ENCODE data around the gene CNPY4. TPM values are rescaled to one million over a fixed set of nuclear protein-coding genes. Genes with fewer than 3 reads are reported as not detected.

The CNPY4 gene
- total RNA-seq, 1 experiment from 2014 or later, result 10.4 TPM

DNA sequence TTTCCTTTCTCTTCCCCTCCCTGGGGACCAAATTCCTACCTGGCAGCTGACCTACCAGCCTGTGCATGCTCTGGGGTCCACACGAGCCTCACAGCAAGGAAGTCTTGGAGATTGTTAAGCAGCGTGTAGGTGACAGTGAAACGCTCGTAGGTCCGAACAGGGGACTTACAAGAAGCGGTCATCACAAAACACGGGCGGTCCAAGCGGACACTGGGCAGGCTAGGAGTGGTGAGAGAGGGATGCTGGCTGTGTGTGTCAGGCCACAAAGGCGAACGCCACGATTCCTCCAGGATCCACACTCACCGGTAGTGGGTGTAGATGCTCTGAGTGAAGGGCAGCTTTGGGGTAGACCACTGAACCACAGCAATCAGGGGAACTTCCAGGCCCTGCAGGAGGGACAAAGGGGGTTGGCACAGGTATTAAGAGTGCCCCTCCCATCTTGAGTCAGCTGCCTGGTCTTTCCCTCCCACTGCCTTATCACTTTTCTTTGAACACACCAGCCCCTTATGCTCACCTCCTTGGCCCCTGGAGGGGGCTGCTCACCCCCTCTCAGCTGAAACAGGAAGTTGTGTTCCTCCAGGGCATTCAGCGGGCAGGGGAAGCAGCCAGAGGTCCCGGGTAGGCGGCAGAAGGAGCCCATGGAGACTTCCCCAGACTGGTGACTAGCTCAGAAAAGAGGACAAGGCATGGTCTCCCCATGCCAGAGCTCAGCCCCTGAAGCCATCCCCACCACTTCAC is 37.1 kb downstream of the CNPY4 start:
- no peak overlapping the region for H3K4ac ChIP-seq (ENCODE audit: low read depth, low read length)
- H2BK120ac ChIP-seq (ENCODE audit: low read depth, low read length, poor library complexity, severe bottlenecking), result no peak overlapping the region
- H3K9me3 ChIP-seq (ENCODE audit: control insufficient read depth, low read depth, low read length), result no peaks in the 10 kb centered on the region
- no CpG with 5 or more reads among the region's 16 CpGs for WGBS (ENCODE audit: extremely low coverage, insufficient read length, low lambda C conversion rate)
- no peak overlapping the region for H2BK20ac ChIP-seq (ENCODE audit: low read depth, low read length, poor library complexity, severe bottlenecking)
- DNase-seq, result no peak
- H2AFZ ChIP-seq (ENCODE audit: low read length), result no peak overlapping the region
- H4K5ac ChIP-seq (ENCODE audit: insufficient read length, low read depth, low read length), result no peak overlapping the region
- peak overlapping the region; percentile 92 for H3K4me2 ChIP-seq (ENCODE audit: insufficient read depth, insufficient read length, low read length)
- H3K27ac Mint-ChIP-seq, result no peak overlapping the region
- no peak overlapping the region for H3K9ac ChIP-seq (ENCODE audit: extremely low read depth, insufficient read length, low read length)
- no peak overlapping the region for H4K91ac ChIP-seq (ENCODE audit: insufficient read length, low read depth, low read length)
- H3K27ac ChIP-seq (ENCODE audit: insufficient read length, low read depth, low read length), result no peak overlapping the region
- H3K9me3 Mint-ChIP-seq, result no peaks in the 10 kb centered on the region
- peaks cover 17 to 28% of the 10 kb centered on the region in 2 experiments for H3K4me1 Mint-ChIP-seq
- H3K23me2 ChIP-seq (ENCODE audit: insufficient read length, low read depth, low read length, poor library complexity, severe bottlenecking), result peaks cover 10% of the 10 kb centered on the region
- H3K27me3 ChIP-seq (ENCODE audit: insufficient read depth, low read length), result no peaks in the 10 kb centered on the region
- no peak overlapping the region for H3K18ac ChIP-seq (ENCODE audit: insufficient read length, low read depth, low read length)
- H3K27me3 Mint-ChIP-seq (ENCODE audit: low read depth), result no peaks in the 10 kb centered on the region; the same call in 1 of the 2 replicates
- no peak overlapping the region for H4K8ac ChIP-seq (replicated peaks; ENCODE audit: insufficient read length, low read depth, low read length)
- no peak overlapping the region for H3K14ac ChIP-seq (ENCODE audit: insufficient read depth, low read length)
- TF ChIP-seq, protein P1, sequence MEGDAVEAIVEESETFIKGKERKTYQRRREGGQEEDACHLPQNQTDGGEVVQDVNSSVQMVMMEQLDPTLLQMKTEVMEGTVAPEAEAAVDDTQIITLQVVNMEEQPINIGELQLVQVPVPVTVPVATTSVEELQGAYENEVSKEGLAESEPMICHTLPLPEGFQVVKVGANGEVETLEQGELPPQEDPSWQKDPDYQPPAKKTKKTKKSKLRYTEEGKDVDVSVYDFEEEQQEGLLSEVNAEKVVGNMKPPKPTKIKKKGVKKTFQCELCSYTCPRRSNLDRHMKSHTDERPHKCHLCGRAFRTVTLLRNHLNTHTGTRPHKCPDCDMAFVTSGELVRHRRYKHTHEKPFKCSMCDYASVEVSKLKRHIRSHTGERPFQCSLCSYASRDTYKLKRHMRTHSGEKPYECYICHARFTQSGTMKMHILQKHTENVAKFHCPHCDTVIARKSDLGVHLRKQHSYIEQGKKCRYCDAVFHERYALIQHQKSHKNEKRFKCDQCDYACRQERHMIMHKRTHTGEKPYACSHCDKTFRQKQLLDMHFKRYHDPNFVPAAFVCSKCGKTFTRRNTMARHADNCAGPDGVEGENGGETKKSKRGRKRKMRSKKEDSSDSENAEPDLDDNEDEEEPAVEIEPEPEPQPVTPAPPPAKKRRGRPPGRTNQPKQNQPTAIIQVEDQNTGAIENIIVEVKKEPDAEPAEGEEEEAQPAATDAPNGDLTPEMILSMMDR (conservative IDR thresholded peaks at IDR 0.05), result no peak
- no peak overlapping the region for H3K23ac ChIP-seq (ENCODE audit: insufficient read length, low read depth, low read length)
- no peaks in the 10 kb centered on the region for H3K79me2 ChIP-seq (ENCODE audit: insufficient read depth, low read length)
- H2AK5ac ChIP-seq (ENCODE audit: insufficient read length, low read length), result no peak overlapping the region
- no peak overlapping the region for H2BK12ac ChIP-seq (ENCODE audit: insufficient read length, low read depth, low read length)
- H2BK15ac ChIP-seq (ENCODE audit: low read depth, low read length), result no peak overlapping the region
- no peak overlapping the region for H3T11ph ChIP-seq (ENCODE audit: low read length)
- no peaks in the 10 kb centered on the region; the same call in 1 of the 2 replicates for H3K4me1 ChIP-seq (ENCODE audit: insufficient read depth, low read length)
- no peaks in the 10 kb centered on the region for H4K20me1 ChIP-seq (ENCODE audit: control insufficient read depth, insufficient read depth, insufficient read length)
- H3K79me1 ChIP-seq (ENCODE audit: insufficient read depth, low read depth, low read length, poor library complexity, severe bottlenecking), result peaks cover 2% of the 10 kb centered on the region
- no peak overlapping the region for H3K56ac ChIP-seq (ENCODE audit: insufficient read length, low read depth, low read length)
- H2BK5ac ChIP-seq (ENCODE audit: insufficient read length, low read length), result no peak overlapping the region
- peak overlapping the region; percentile 75 to 82 for H3K4me3 Mint-ChIP-seq
- peaks cover 21 to 54% (median 53%) of the 10 kb centered on the region in 3 experiments; a peak in 6 of 7 replicates for H3K36me3 Mint-ChIP-seq (ENCODE audit: insufficient read depth in 1 of 3, low read depth in 3 of 3)

Data from H9 (cell line).